ENCODE measurements around the gene KCNQ1. TPM values are rescaled to one million over a fixed set of nuclear protein-coding genes. Genes with fewer than 3 reads are reported as not detected.

The KCNQ1 gene
- total RNA-seq, 4 donors from 2014 or later, result 2.6 to 12.7 (median 4.9) TPM

- Histone ChIP-seq H3K27ac (no peak overlapping the region), H3K4me1 (no peaks in the 10 kb centered on the region), H3K27me3 (no peaks in the 10 kb centered on the region), H3K9me3 (no peaks in the 10 kb centered on the region), H3K4me3 (no peak overlapping the region), H3K36me3 (no peaks in the 10 kb centered on the region)
- TF ChIP-seq POLR2A (IDR thresholded peaks at IDR 0.05) (no peak), CTCF (IDR thresholded peaks at IDR 0.05) (no peak), EP300 (IDR thresholded peaks at IDR 0.05) (no peak), POLR2AphosphoS5 (IDR thresholded peaks at IDR 0.05) (no peak)
- no CpG with 5 or more reads among the region's 15 CpGs for WGBS, 2 donors (ENCODE audit: low coverage in 1 of 2)
- no peak for ATAC-seq
Measured at GRCh38 chr11:2576549-2576948, 131.7 kb downstream of the KCNQ1 start.

- no peak for ATAC-seq
- Histone ChIP-seq H3K9me3 (no peaks in the 10 kb centered on the region), H3K36me3 (no peaks in the 10 kb centered on the region), H3K27ac (no peak overlapping the region), H3K4me3 (no peak overlapping the region), H3K4me1 (no peaks in the 10 kb centered on the region), H3K27me3 (no peaks in the 10 kb centered on the region)
- WGBS, 2 donors (ENCODE audit: low coverage in 1 of 2), result 92% methylated on average over 6 of the region's 33 CpGs; no CpG with 5 or more reads in 1 of the 2 donors
- TF ChIP-seq CTCF (IDR thresholded peaks at IDR 0.05) (no peak), POLR2A (IDR thresholded peaks at IDR 0.05) (no peak)
Measured at GRCh38 chr11:2577031-2577990, 132.5 kb downstream of the KCNQ1 start.

- H3K36me3 ChIP-seq, result no peaks in the 10 kb centered on the region
- 100% methylated on average over 3 of the region's 22 CpGs; no CpG with 5 or more reads in 1 of the 2 donors for WGBS, 2 donors (ENCODE audit: low coverage in 1 of 2)
- no peak overlapping the region for H3K4me3 ChIP-seq
- TF ChIP-seq CTCF (IDR thresholded peaks at IDR 0.05) (no peak), POLR2AphosphoS5 (IDR thresholded peaks at IDR 0.05) (no peak), EP300 (IDR thresholded peaks at IDR 0.05) (no peak), POLR2A (IDR thresholded peaks at IDR 0.05) (no peak)
- no peaks in the 10 kb centered on the region for H3K27me3 ChIP-seq
- no peaks in the 10 kb centered on the region for H3K4me1 ChIP-seq
- H3K9me3 ChIP-seq, result no peaks in the 10 kb centered on the region
- no peak for ATAC-seq
- no peak overlapping the region for H3K27ac ChIP-seq
Measured at GRCh38 chr11:2577991-2578928, 133.5 kb downstream of the KCNQ1 start.

- H3K27me3 ChIP-seq, result no peaks in the 10 kb centered on the region
- 86% methylated on average over 4 of the region's 7 CpGs; no CpG with 5 or more reads in 1 of the 2 donors for WGBS, 2 donors (ENCODE audit: low coverage in 1 of 2)
- no peaks in the 10 kb centered on the region for H3K9me3 ChIP-seq
- no peaks in the 10 kb centered on the region for H3K36me3 ChIP-seq
- ATAC-seq, result no peak
- no peaks in the 10 kb centered on the region for H3K4me1 ChIP-seq
- H3K27ac ChIP-seq, result no peak overlapping the region
- H3K4me3 ChIP-seq, result no peak overlapping the region
- TF ChIP-seq EP300 (IDR thresholded peaks at IDR 0.05), result no peak
- no peak for TF ChIP-seq POLR2A (IDR thresholded peaks at IDR 0.05)
- TF ChIP-seq CTCF (IDR thresholded peaks at IDR 0.05), result no peak
- no peak for TF ChIP-seq POLR2AphosphoS5 (IDR thresholded peaks at IDR 0.05)
Measured at GRCh38 chr11:2578929-2579270, 134.1 kb downstream of the KCNQ1 start.

Measured in gastroesophageal sphincter (tissue), 4 donors.